Measurements from ENCODE around the gene HAUS7. TPM values are rescaled to one million over a fixed set of nuclear protein-coding genes. Genes with fewer than 3 reads are reported as not detected.

The HAUS7 gene
- total RNA-seq, 3 donors from 2014 or later = 19.0 to 26.2 (median 21.9) TPM

DNA sequence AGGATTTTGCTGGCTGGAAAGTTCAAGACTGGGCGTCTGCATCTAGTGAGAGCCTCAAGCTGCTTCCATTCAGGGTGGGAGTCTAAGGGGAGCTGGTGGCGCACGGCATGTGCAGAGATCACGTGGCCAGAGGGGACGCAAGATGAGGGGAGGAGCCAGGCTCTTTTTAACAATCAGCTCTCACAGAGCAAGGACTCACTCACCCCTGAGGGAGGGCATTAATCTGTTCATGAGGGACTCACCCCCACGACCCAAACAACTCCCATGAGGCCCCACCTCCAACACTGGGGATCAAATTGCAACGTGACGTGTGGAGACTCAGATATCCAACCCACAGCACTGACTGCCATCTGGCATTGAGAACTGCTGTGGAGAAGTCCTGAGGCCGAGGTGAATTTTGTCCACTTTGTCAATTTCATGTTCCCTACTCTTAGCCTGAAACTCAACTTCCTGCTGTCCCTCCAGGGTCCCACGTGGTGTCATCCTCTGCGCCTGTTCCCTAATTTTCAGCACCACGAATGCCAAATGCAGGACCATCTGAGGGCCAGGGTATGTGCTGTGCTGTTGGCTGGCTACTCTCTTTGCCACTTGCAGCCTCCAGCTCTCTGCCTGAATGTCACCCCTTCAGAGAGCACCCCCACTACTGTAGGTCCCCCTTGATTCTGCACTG, 53.5 kb downstream of the HAUS7 start:
- no peak overlapping the region for H3K4me3 ChIP-seq
- no peaks in the 10 kb centered on the region for H3K4me1 ChIP-seq
- H3K9me3 ChIP-seq = no peaks in the 10 kb centered on the region
- H3K27me3 ChIP-seq = peaks cover 0 to 78% of the 10 kb centered on the region in 2 donors
- no peaks in the 10 kb centered on the region for H3K36me3 ChIP-seq
- H3K27ac ChIP-seq = no peak overlapping the region
- intact Hi-C loops (cut with DNase I; ENCODE audit: low total_unique reads) = no loop called here
- DNase-seq (ENCODE audit: low spot score in 2 of 2) = no peak
- TF ChIP-seq POLR2AphosphoS5 (IDR thresholded peaks at IDR 0.05) = no peak
- TF ChIP-seq, protein P1, sequence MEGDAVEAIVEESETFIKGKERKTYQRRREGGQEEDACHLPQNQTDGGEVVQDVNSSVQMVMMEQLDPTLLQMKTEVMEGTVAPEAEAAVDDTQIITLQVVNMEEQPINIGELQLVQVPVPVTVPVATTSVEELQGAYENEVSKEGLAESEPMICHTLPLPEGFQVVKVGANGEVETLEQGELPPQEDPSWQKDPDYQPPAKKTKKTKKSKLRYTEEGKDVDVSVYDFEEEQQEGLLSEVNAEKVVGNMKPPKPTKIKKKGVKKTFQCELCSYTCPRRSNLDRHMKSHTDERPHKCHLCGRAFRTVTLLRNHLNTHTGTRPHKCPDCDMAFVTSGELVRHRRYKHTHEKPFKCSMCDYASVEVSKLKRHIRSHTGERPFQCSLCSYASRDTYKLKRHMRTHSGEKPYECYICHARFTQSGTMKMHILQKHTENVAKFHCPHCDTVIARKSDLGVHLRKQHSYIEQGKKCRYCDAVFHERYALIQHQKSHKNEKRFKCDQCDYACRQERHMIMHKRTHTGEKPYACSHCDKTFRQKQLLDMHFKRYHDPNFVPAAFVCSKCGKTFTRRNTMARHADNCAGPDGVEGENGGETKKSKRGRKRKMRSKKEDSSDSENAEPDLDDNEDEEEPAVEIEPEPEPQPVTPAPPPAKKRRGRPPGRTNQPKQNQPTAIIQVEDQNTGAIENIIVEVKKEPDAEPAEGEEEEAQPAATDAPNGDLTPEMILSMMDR (IDR thresholded peaks at IDR 0.05) = no peak
- TF ChIP-seq POLR2A (IDR thresholded peaks at IDR 0.05) = no peak

GRCh38 chrX:153414856-153415510, 55.4 kb downstream of the HAUS7 start:
- H3K27ac ChIP-seq = peak overlapping the region in 1 of 2 donors; percentile 6
- TF ChIP-seq POLR2AphosphoS5 (IDR thresholded peaks at IDR 0.05) = peak in 1 of 3 donors; percentile 21
- TF ChIP-seq POLR2A (IDR thresholded peaks at IDR 0.05) = no peak
- DNase-seq (ENCODE audit: low spot score in 2 of 2) = no peak

DNA sequence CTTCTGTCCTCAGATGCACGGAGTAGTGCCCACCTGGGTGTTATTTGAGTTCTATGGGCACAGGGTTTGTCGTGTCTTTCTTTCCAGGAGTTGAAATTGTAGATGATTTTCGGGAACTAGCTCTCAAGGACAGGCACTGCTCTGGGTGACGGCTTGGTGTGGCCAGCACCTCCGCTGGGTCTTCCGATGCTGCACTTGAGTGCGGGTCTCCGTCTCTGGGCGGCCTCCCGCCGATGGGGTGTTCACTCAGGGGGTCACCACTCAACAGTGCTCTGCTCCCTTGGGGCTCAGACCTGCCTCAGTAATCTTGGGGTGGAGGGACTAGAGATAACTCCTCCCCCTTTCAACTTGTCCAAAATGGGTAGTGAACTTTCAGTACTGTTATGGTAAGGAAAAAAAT, 56.6 kb downstream of the HAUS7 start:
- Histone ChIP-seq H3K27ac (no peak overlapping the region), H3K4me1 (no peaks in the 10 kb centered on the region), H3K36me3 (no peaks in the 10 kb centered on the region), H3K4me3 (no peak overlapping the region), H3K9me3 (no peaks in the 10 kb centered on the region), H3K27me3 (peaks cover 0 to 77% of the 10 kb centered on the region in 2 donors)
- TF ChIP-seq POLR2AphosphoS5 (IDR thresholded peaks at IDR 0.05) (no peak), POLR2A (IDR thresholded peaks at IDR 0.05) (no peak)
- TF ChIP-seq, protein P1 (IDR thresholded peaks at IDR 0.05) = no peak
- DNase-seq (ENCODE audit: low spot score in 2 of 2) = no peak
- intact Hi-C loops (cut with DNase I; ENCODE audit: low total_unique reads) = no loop called here

More at GRCh38 chrX:153414856-153415510, 55.4 kb downstream of the HAUS7 start:
- intact Hi-C loops (cut with DNase I; ENCODE audit: low total_unique reads) = no loop called here
- Histone ChIP-seq H3K9me3 (no peaks in the 10 kb centered on the region), H3K4me3 (no peak overlapping the region), H3K27me3 (peaks cover 0 to 90% of the 10 kb centered on the region in 2 donors), H3K4me1 (no peaks in the 10 kb centered on the region), H3K36me3 (no peaks in the 10 kb centered on the region)

- peak overlapping the region in 1 of 3 donors; percentile 69 for H3K4me3 ChIP-seq
- TF ChIP-seq POLR2A (IDR thresholded peaks at IDR 0.05) = no peak
- DNase-seq (ENCODE audit: low spot score in 2 of 2) = no peak
- H3K4me1 ChIP-seq = no peaks in the 10 kb centered on the region
- no peak overlapping the region for H3K27ac ChIP-seq
- intact Hi-C loops (cut with DNase I; ENCODE audit: low total_unique reads) = no loop called here
- peaks cover 0 to 73% of the 10 kb centered on the region in 2 donors for H3K27me3 ChIP-seq
- no peaks in the 10 kb centered on the region for H3K36me3 ChIP-seq
- no peaks in the 10 kb centered on the region for H3K9me3 ChIP-seq
Measured at GRCh38 chrX:153412746-153413720, 57.3 kb downstream of the HAUS7 start.

DNA sequence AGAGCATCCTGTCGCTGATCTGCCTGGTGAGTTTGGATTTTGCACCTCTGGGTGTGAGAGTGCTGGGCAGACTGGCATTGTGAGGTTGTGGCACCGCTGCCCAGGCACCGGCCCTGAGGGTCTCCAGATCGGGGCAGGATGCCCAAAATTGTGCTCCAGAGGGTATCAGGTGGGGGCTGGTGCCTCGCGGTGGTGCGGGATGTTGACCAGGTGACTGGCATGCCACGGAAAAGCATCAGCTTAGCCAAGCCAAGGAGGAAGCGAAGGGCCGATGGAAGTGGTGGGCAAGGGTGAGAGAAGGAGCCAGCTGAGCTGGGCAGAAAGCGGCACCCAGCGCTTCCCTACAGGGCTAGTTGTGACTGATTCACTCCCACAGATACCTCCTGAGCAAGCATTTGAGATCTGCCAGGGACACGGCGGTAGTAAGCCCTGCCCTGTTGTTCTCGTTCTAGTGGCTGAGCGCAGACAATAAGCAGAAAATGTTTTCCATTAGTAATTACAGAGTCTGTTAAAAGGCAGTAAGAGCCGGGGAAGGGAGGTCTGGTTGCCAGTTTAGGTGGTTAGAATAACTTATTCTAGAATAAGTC, 58.3 kb downstream of the HAUS7 start:
- Histone ChIP-seq H3K27ac (no peak overlapping the region), H3K4me3 (peak overlapping the region; percentile 49 to 69 (median 50)), H3K4me1 (no peaks in the 10 kb centered on the region), H3K9me3 (no peaks in the 10 kb centered on the region), H3K27me3 (peaks cover 0 to 66% of the 10 kb centered on the region in 2 donors), H3K36me3 (no peaks in the 10 kb centered on the region)
- intact Hi-C loops (cut with DNase I; ENCODE audit: low total_unique reads) = no loop called here
- DNase-seq (ENCODE audit: low spot score in 2 of 2) = no peak
- no peak for TF ChIP-seq POLR2AphosphoS5 (IDR thresholded peaks at IDR 0.05)
- TF ChIP-seq POLR2A (IDR thresholded peaks at IDR 0.05) = no peak
- TF ChIP-seq, protein P1 (IDR thresholded peaks at IDR 0.05) = no peak

All from breast epithelium (tissue), 4 donors.